ENCODE measurements around the gene UCK2. TPM values are rescaled to one million over a fixed set of nuclear protein-coding genes. Genes with fewer than 3 reads are reported as not detected.
A peak's percentile ranks its signal among the peaks of the same experiment; 100 is the strongest.

Gene UCK2
- polyA plus RNA-seq, 2 donors, result 18.8 to 25.4 TPM

GRCh38 chr1:165852871-165853270, 25.5 kb downstream of the UCK2 start:
- no peaks in the 10 kb centered on the region for H3K27me3 ChIP-seq (ENCODE audit: control insufficient read depth in 1 of 2, insufficient read depth in 2 of 2, low read length in 2 of 2)
- H3K4me1 ChIP-seq (ENCODE audit: control insufficient read depth in 2 of 2, insufficient read depth in 2 of 2, low read length in 1 of 2), result peaks cover 2 to 4% of the 10 kb centered on the region in 2 donors
- H3K4me3 ChIP-seq (ENCODE audit: low read depth in 1 of 2, low read length in 2 of 2), result no peak overlapping the region
- no peak overlapping the region for H3K27ac ChIP-seq (ENCODE audit: low read depth in 2 of 2, low read length in 1 of 2)
- H3K36me3 ChIP-seq (ENCODE audit: control insufficient read depth in 2 of 2, insufficient read depth in 2 of 2, low read length in 1 of 2), result no peaks in the 10 kb centered on the region
- 92 to 96% methylated on average over 2 of the region's 2 CpGs for WGBS, 2 donors
- no peaks in the 10 kb centered on the region for H3K9me3 ChIP-seq (ENCODE audit: control insufficient read depth in 2 of 2, insufficient read depth in 1 of 2, low read depth in 1 of 2, low read length in 1 of 2)

GRCh38 chr1:165853528-165854075, 26.2 kb downstream of the UCK2 start:
- 95% methylated on average over 2 of the region's 2 CpGs for WGBS, 2 donors
- Histone ChIP-seq H3K9me3 (ENCODE audit: control insufficient read depth in 2 of 2, insufficient read depth in 1 of 2, low read depth in 1 of 2, low read length in 1 of 2) (no peaks in the 10 kb centered on the region), H3K36me3 (ENCODE audit: control insufficient read depth in 2 of 2, insufficient read depth in 2 of 2, low read length in 1 of 2) (no peaks in the 10 kb centered on the region), H3K27me3 (ENCODE audit: control insufficient read depth in 1 of 2, insufficient read depth in 2 of 2, low read length in 2 of 2) (no peaks in the 10 kb centered on the region), H3K4me1 (ENCODE audit: control insufficient read depth in 2 of 2, insufficient read depth in 2 of 2, low read length in 1 of 2) (peaks cover 7 to 10% of the 10 kb centered on the region in 2 donors), H3K27ac (ENCODE audit: low read depth in 2 of 2, low read length in 1 of 2) (peak overlapping the region in 1 of 2 donors; percentile 6), H3K4me3 (ENCODE audit: low read depth in 1 of 2, low read length in 2 of 2) (no peak overlapping the region)

GRCh38 chr1:165854101-165854845, 26.9 kb downstream of the UCK2 start:
- Histone ChIP-seq H3K27me3 (ENCODE audit: control insufficient read depth in 1 of 2, insufficient read depth in 2 of 2, low read length in 2 of 2) (no peaks in the 10 kb centered on the region), H3K9me3 (ENCODE audit: control insufficient read depth in 2 of 2, insufficient read depth in 1 of 2, low read depth in 1 of 2, low read length in 1 of 2) (no peaks in the 10 kb centered on the region), H3K27ac (ENCODE audit: low read depth in 2 of 2, low read length in 1 of 2) (peak overlapping the region; percentile 6 to 15), H3K4me1 (ENCODE audit: control insufficient read depth in 2 of 2, insufficient read depth in 2 of 2, low read length in 1 of 2) (peaks cover 7 to 10% of the 10 kb centered on the region in 2 donors), H3K36me3 (ENCODE audit: control insufficient read depth in 2 of 2, insufficient read depth in 2 of 2, low read length in 1 of 2) (no peaks in the 10 kb centered on the region), H3K4me3 (ENCODE audit: low read depth in 1 of 2, low read length in 2 of 2) (no peak overlapping the region)
- WGBS, 2 donors, result 68 to 76% methylated on average over 7 of the region's 7 CpGs

- no peaks in the 10 kb centered on the region for H3K36me3 ChIP-seq (ENCODE audit: control insufficient read depth in 2 of 2, insufficient read depth in 2 of 2, low read length in 1 of 2)
- no peaks in the 10 kb centered on the region for H3K27me3 ChIP-seq (ENCODE audit: control insufficient read depth in 1 of 2, insufficient read depth in 2 of 2, low read length in 2 of 2)
- H3K4me1 ChIP-seq (ENCODE audit: control insufficient read depth in 2 of 2, insufficient read depth in 2 of 2, low read length in 1 of 2), result peaks cover 7 to 10% of the 10 kb centered on the region in 2 donors
- H3K4me3 ChIP-seq (ENCODE audit: low read depth in 1 of 2, low read length in 2 of 2), result no peak overlapping the region
- no peaks in the 10 kb centered on the region for H3K9me3 ChIP-seq (ENCODE audit: control insufficient read depth in 2 of 2, insufficient read depth in 1 of 2, low read depth in 1 of 2, low read length in 1 of 2)
- H3K27ac ChIP-seq (ENCODE audit: low read depth in 2 of 2, low read length in 1 of 2), result no peak overlapping the region
- 80 to 84% methylated on average over 9 of the region's 9 CpGs for WGBS, 2 donors
Measured at GRCh38 chr1:165855010-165855838, 27.8 kb downstream of the UCK2 start.

GRCh38 chr1:165856021-165856420, 28.6 kb downstream of the UCK2 start:
- H3K27me3 ChIP-seq (ENCODE audit: control insufficient read depth in 1 of 2, insufficient read depth in 2 of 2, low read length in 2 of 2), result no peaks in the 10 kb centered on the region
- peaks cover 7 to 10% of the 10 kb centered on the region in 2 donors for H3K4me1 ChIP-seq (ENCODE audit: control insufficient read depth in 2 of 2, insufficient read depth in 2 of 2, low read length in 1 of 2)
- no peak overlapping the region for H3K4me3 ChIP-seq (ENCODE audit: low read depth in 1 of 2, low read length in 2 of 2)
- 83 to 91% methylated on average over 3 of the region's 3 CpGs for WGBS, 2 donors
- no peaks in the 10 kb centered on the region for H3K36me3 ChIP-seq (ENCODE audit: control insufficient read depth in 2 of 2, insufficient read depth in 2 of 2, low read length in 1 of 2)
- H3K9me3 ChIP-seq (ENCODE audit: control insufficient read depth in 2 of 2, insufficient read depth in 1 of 2, low read depth in 1 of 2, low read length in 1 of 2), result no peaks in the 10 kb centered on the region
- H3K27ac ChIP-seq (ENCODE audit: low read depth in 2 of 2, low read length in 1 of 2), result no peak overlapping the region

GRCh38 chr1:165856606-165857005, 29.2 kb downstream of the UCK2 start:
- no peak overlapping the region for H3K4me3 ChIP-seq (ENCODE audit: low read depth in 1 of 2, low read length in 2 of 2)
- H3K27me3 ChIP-seq (ENCODE audit: control insufficient read depth in 1 of 2, insufficient read depth in 2 of 2, low read length in 2 of 2), result no peaks in the 10 kb centered on the region
- H3K36me3 ChIP-seq (ENCODE audit: control insufficient read depth in 2 of 2, insufficient read depth in 2 of 2, low read length in 1 of 2), result no peaks in the 10 kb centered on the region
- 67 to 75% methylated on average over 3 of the region's 3 CpGs for WGBS, 2 donors
- peaks cover 7 to 10% of the 10 kb centered on the region in 2 donors for H3K4me1 ChIP-seq (ENCODE audit: control insufficient read depth in 2 of 2, insufficient read depth in 2 of 2, low read length in 1 of 2)
- no peaks in the 10 kb centered on the region for H3K9me3 ChIP-seq (ENCODE audit: control insufficient read depth in 2 of 2, insufficient read depth in 1 of 2, low read depth in 1 of 2, low read length in 1 of 2)
- H3K27ac ChIP-seq (ENCODE audit: low read depth in 2 of 2, low read length in 1 of 2), result no peak overlapping the region

- H3K36me3 ChIP-seq (ENCODE audit: control insufficient read depth in 2 of 2, insufficient read depth in 2 of 2, low read length in 1 of 2), result no peaks in the 10 kb centered on the region
- peaks cover 7 to 10% of the 10 kb centered on the region in 2 donors for H3K4me1 ChIP-seq (ENCODE audit: control insufficient read depth in 2 of 2, insufficient read depth in 2 of 2, low read length in 1 of 2)
- H3K4me3 ChIP-seq (ENCODE audit: low read depth in 1 of 2, low read length in 2 of 2), result no peak overlapping the region
- no peak overlapping the region for H3K27ac ChIP-seq (ENCODE audit: low read depth in 2 of 2, low read length in 1 of 2)
- 89 to 90% methylated on average over 8 of the region's 8 CpGs for WGBS, 2 donors
- no peaks in the 10 kb centered on the region for H3K9me3 ChIP-seq (ENCODE audit: control insufficient read depth in 2 of 2, insufficient read depth in 1 of 2, low read depth in 1 of 2, low read length in 1 of 2)
- H3K27me3 ChIP-seq (ENCODE audit: control insufficient read depth in 1 of 2, insufficient read depth in 2 of 2, low read length in 2 of 2), result no peaks in the 10 kb centered on the region
Measured at GRCh38 chr1:165857046-165857801, 29.8 kb downstream of the UCK2 start.

- Histone ChIP-seq H3K9me3 (ENCODE audit: control insufficient read depth in 2 of 2, insufficient read depth in 1 of 2, low read depth in 1 of 2, low read length in 1 of 2) (no peaks in the 10 kb centered on the region), H3K4me1 (ENCODE audit: control insufficient read depth in 2 of 2, insufficient read depth in 2 of 2, low read length in 1 of 2) (peaks cover 7 to 10% of the 10 kb centered on the region in 2 donors), H3K36me3 (ENCODE audit: control insufficient read depth in 2 of 2, insufficient read depth in 2 of 2, low read length in 1 of 2) (no peaks in the 10 kb centered on the region), H3K27ac (ENCODE audit: low read depth in 2 of 2, low read length in 1 of 2) (no peak overlapping the region), H3K27me3 (ENCODE audit: control insufficient read depth in 1 of 2, insufficient read depth in 2 of 2, low read length in 2 of 2) (no peaks in the 10 kb centered on the region), H3K4me3 (ENCODE audit: low read depth in 1 of 2, low read length in 2 of 2) (no peak overlapping the region)
- WGBS, 2 donors, result 50 to 55% methylated on average over 3 of the region's 3 CpGs
Measured at GRCh38 chr1:165858364-165858823, 31.0 kb downstream of the UCK2 start.

Measured in esophagus (tissue), 2 donors.